RWPE2 (cell line): ENCODE measurements around the gene SSTR1.

Source experiments
- ATAC-seq: fragments of 200-7000 bp; cut with Tn5 transposase; 3 replicates; pipeline ENCODE4 v1.9.1; 2021; ENCODE audit warnings: low read depth
- DNase-seq: peaks from one replicate; pipeline ENCODE4 v3.0.0-alpha.2; 2020; ENCODE audit warnings: low spot score
- H3K27ac ChIP-seq: fragments of 450-650 bp; 2 replicates; pipeline ENCODE4 v1.5.1; 2017; ENCODE audit warnings: mild to moderate bottlenecking; ENCODE audit not compliant: poor library complexity, severe bottlenecking
- H3K27me3 ChIP-seq: fragments of 250-450 bp; sonication (Bioruptor Pico); 2 replicates; pipeline ENCODE4 v1.5.1; 2021; ENCODE audit warnings: mild to moderate bottlenecking, moderate library complexity; ENCODE audit not compliant: insufficient read depth, poor library complexity, severe bottlenecking
- H3K36me3 ChIP-seq: fragments of 250-450 bp; sonication (Bioruptor Pico); 2 replicates; pipeline ENCODE4 v1.5.1; 2020; ENCODE audit warnings: low read depth, mild to moderate bottlenecking, moderate library complexity
- H3K4me1 ChIP-seq: fragments of 250-450 bp; sonication (Bioruptor Pico); 2 replicates; pipeline ENCODE4 v1.5.1; 2021; ENCODE audit warnings: mild to moderate bottlenecking, moderate library complexity; ENCODE audit not compliant: insufficient read depth, poor library complexity, severe bottlenecking
- H3K4me3 ChIP-seq: fragments of 250-450 bp; sonication (Bioruptor Pico); 2 replicates; pipeline ENCODE4 v1.5.1; 2021; ENCODE audit warnings: mild to moderate bottlenecking, moderate library complexity; ENCODE audit not compliant: severe bottlenecking
- H3K9me3 ChIP-seq: fragments of 250-450 bp; sonication (Bioruptor Pico); 2 replicates; pipeline ENCODE4 v1.5.1; 2021; ENCODE audit warnings: mild to moderate bottlenecking, moderate library complexity; ENCODE audit not compliant: severe bottlenecking
- TF ChIP-seq, protein P1 (sequence below): fragments of 450-650 bp; IDR thresholded peaks from one replicate; pipeline ENCODE4 v1.5.1; 2017; ENCODE audit warnings: mild to moderate bottlenecking, moderate library complexity; ENCODE audit not compliant: poor library complexity, severe bottlenecking

Gene SSTR1

DNA sequence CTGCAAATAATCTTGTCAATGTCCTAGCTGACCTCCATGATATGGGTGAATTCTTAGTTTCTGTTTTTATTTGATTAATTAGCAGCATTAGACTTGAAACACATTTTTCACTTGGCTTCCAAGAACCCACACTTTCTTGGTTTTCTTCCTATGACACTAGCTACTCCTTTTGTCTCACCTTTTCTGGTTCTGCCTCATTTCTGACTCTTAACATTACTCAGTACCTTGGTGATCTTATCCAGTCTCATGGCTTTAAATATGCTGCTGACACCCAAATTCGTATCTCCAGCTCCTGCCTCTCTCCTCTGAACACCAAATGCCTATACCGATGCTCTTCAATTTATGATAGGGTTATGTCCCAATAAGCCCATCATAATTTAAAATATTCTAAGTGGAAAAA is 32.0 kb upstream of the SSTR1 start:
- Histone ChIP-seq H3K27ac (no peak overlapping the region), H3K9me3 (no peaks in the 10 kb centered on the region), H3K27me3 (no peaks in the 10 kb centered on the region), H3K4me1 (peaks cover 11% of the 10 kb centered on the region), H3K36me3 (no peaks in the 10 kb centered on the region), H3K4me3 (no peak overlapping the region)
- TF ChIP-seq, protein P1, sequence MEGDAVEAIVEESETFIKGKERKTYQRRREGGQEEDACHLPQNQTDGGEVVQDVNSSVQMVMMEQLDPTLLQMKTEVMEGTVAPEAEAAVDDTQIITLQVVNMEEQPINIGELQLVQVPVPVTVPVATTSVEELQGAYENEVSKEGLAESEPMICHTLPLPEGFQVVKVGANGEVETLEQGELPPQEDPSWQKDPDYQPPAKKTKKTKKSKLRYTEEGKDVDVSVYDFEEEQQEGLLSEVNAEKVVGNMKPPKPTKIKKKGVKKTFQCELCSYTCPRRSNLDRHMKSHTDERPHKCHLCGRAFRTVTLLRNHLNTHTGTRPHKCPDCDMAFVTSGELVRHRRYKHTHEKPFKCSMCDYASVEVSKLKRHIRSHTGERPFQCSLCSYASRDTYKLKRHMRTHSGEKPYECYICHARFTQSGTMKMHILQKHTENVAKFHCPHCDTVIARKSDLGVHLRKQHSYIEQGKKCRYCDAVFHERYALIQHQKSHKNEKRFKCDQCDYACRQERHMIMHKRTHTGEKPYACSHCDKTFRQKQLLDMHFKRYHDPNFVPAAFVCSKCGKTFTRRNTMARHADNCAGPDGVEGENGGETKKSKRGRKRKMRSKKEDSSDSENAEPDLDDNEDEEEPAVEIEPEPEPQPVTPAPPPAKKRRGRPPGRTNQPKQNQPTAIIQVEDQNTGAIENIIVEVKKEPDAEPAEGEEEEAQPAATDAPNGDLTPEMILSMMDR: no peak
- ATAC-seq (no peak), DNase-seq (no peak)

DNA sequence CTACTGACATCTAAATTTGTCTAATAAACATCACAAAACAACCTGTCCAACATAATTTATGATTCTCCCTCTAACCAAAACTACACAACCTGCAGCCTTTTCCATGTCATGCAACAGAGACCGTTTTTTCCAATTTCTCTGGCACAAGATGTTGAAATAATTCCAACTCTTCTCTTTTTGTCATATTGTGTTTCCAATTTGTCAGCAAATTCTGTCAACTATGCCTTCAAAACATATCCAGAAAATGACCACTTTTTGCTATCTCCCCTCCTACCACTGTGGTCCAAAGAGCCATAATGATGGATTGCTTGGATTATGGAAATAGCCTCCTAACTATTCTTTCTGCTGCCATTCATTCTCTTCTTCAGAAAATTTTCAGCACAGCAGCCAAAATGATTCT is 31.3 kb upstream of the SSTR1 start:
- Histone ChIP-seq H3K36me3 (no peaks in the 10 kb centered on the region), H3K27ac (no peak overlapping the region), H3K9me3 (no peaks in the 10 kb centered on the region), H3K4me3 (no peak overlapping the region), H3K27me3 (no peaks in the 10 kb centered on the region), H3K4me1 (peaks cover 5% of the 10 kb centered on the region)
- no peak for ATAC-seq
- TF ChIP-seq, protein P1: no peak
- DNase-seq: no peak

DNA sequence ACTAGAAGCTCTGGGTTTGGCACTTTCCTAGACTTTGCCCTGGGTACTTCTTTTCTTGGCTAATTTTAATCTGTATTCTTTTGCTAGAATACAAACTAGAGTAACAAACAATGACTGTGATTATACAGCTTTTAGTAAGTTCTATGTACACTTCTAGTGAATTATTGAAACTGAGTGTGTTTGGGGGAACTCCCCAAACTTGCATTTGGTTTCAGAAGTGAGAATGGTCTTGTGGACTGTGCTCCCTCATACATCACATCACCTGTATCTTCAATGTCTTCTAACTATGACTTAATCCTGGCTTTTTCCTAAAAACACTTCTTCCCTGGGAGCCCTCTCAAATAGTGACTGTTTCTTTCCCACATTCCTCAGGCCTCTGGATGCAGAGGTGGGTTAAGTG is 23.6 kb upstream of the SSTR1 start:
- Histone ChIP-seq H3K4me1 (peaks cover 12% of the 10 kb centered on the region), H3K9me3 (no peaks in the 10 kb centered on the region), H3K27ac (no peak overlapping the region), H3K4me3 (no peak overlapping the region), H3K27me3 (no peaks in the 10 kb centered on the region), H3K36me3 (no peaks in the 10 kb centered on the region)
- no peak for ATAC-seq
- DNase-seq: no peak
- TF ChIP-seq, protein P1: no peak

DNA sequence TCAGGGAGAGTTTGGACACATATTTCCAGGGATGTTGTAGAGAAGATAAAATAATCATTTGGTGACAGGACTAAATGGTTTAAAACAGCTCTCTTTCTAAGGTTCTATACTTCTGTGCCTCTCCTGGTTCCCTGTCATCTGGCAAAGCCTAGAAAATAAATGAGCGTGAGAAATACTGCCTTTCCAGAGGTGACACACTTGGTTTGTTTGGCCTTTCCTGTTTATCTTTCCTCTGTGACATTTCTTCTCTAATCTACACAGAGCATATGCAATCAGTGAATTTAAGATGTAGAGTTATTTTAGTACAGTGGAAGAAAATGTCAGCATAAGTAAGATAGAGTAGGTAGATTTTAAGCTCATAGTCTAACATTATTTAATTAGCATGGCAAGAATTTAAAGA is 22.0 kb upstream of the SSTR1 start:
- no peaks in the 10 kb centered on the region for H3K27me3 ChIP-seq
- no peaks in the 10 kb centered on the region for H3K9me3 ChIP-seq
- H3K4me3 ChIP-seq: no peak overlapping the region
- no peaks in the 10 kb centered on the region for H3K36me3 ChIP-seq
- ATAC-seq (no peak), DNase-seq (no peak)
- H3K4me1 ChIP-seq: peaks cover 12% of the 10 kb centered on the region
- no peak overlapping the region for H3K27ac ChIP-seq
- TF ChIP-seq, protein P1: no peak

DNA sequence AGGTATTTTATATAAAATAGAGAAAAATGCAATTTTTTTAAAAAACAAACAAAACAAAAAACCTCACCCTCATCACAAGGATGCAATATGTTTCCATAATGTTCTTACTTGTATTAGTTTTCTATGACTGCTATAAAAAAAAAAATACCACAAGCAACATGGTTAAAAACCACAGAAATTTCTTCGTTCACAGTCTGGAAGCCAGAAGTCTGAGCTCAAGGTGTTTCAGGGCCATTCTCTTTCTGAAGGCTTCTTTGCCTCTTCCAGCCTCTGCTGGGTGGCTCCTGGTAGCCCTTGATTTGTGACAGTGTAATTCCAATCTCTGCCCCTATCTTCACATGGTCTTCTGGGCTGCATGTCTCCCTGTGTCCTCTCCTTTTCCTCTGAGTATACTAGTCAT is 21.5 kb upstream of the SSTR1 start:
- ATAC-seq: no peak
- TF ChIP-seq, protein P1: no peak
- no peak for DNase-seq
- H3K4me3 ChIP-seq: no peak overlapping the region
- no peaks in the 10 kb centered on the region for H3K9me3 ChIP-seq
- H3K27me3 ChIP-seq: no peaks in the 10 kb centered on the region
- no peaks in the 10 kb centered on the region for H3K36me3 ChIP-seq
- H3K27ac ChIP-seq: no peak overlapping the region
- peaks cover 12% of the 10 kb centered on the region for H3K4me1 ChIP-seq
